ENCODE results near the gene AHI1. TPM values are rescaled to one million over a fixed set of nuclear protein-coding genes. Genes with fewer than 3 reads are reported as not detected.

Gene AHI1
- 11.3 TPM for polyA plus RNA-seq (2013, experiment 1 of 2)
- polyA plus RNA-seq (2013, experiment 2 of 2) = 11.3 TPM

GRCh38 chr6:135497412-135498184, at the start of gene AHI1:
TSS of gene AHI1 (minus strand) at chr6:135497740. CDS start at chr6:135492237, 5,503 bp downstream.
- Histone ChIP-seq H3K9me3 (ENCODE audit: control insufficient read depth, low read length) (no peaks in the 10 kb centered on the region), H3K36me3 (ENCODE audit: control insufficient read depth, insufficient read depth, low read length) (no peaks in the 10 kb centered on the region), H3K27ac (ENCODE audit: low read depth, low read length, severe bottlenecking) (peak within 1 kb of the TSS; percentile 97), H3K4me3 (ENCODE audit: extremely low read depth, insufficient read depth, low read length, poor library complexity, severe bottlenecking) (peak within 1 kb of the TSS; percentile 73), H3K4me1 (ENCODE audit: control insufficient read depth, insufficient read depth, low read length, poor library complexity, severe bottlenecking) (peaks cover 5% of the 10 kb centered on the region)
- 0 to 1% methylated on average over 60 to 68 of the region's 85 CpGs for WGBS, 2 experiments (ENCODE audit: insufficient coverage in 2 of 2)

- Histone ChIP-seq H3K27ac (ENCODE audit: low read depth, low read length, severe bottlenecking) (no peak overlapping the region), H3K4me3 (ENCODE audit: extremely low read depth, insufficient read depth, low read length, poor library complexity, severe bottlenecking) (no peak overlapping the region), H3K4me1 (ENCODE audit: control insufficient read depth, insufficient read depth, low read length, poor library complexity, severe bottlenecking) (no peaks in the 10 kb centered on the region), H3K9me3 (ENCODE audit: control insufficient read depth, low read length) (no peaks in the 10 kb centered on the region), H3K36me3 (ENCODE audit: control insufficient read depth, insufficient read depth, low read length) (no peaks in the 10 kb centered on the region)
- WGBS, 2 experiments (ENCODE audit: insufficient coverage in 2 of 2) = 90 to 100% methylated on average over 2 to 3 of the region's 9 CpGs
Observed at GRCh38 chr6:135546680-135547418, 49.3 kb upstream of the AHI1 start.

GRCh38 chr6:135546206-135546605, 48.7 kb upstream of the AHI1 start:
- H3K9me3 ChIP-seq (ENCODE audit: control insufficient read depth, low read length) = no peaks in the 10 kb centered on the region
- 89 to 100% methylated on average over 1 to 2 of the region's 2 CpGs for WGBS, 2 experiments (ENCODE audit: insufficient coverage in 2 of 2)
- no peaks in the 10 kb centered on the region for H3K36me3 ChIP-seq (ENCODE audit: control insufficient read depth, insufficient read depth, low read length)
- no peaks in the 10 kb centered on the region for H3K4me1 ChIP-seq (ENCODE audit: control insufficient read depth, insufficient read depth, low read length, poor library complexity, severe bottlenecking)
- H3K4me3 ChIP-seq (ENCODE audit: extremely low read depth, insufficient read depth, low read length, poor library complexity, severe bottlenecking) = no peak overlapping the region
- H3K27ac ChIP-seq (ENCODE audit: low read depth, low read length, severe bottlenecking) = no peak overlapping the region

GRCh38 chr6:135540207-135540840, 42.8 kb upstream of the AHI1 start:
- H3K4me1 ChIP-seq (ENCODE audit: control insufficient read depth, insufficient read depth, low read length, poor library complexity, severe bottlenecking) = no peaks in the 10 kb centered on the region
- 83% methylated on average over 1 of the region's 2 CpGs; no CpG with 5 or more reads in 1 of the 2 experiments for WGBS, 2 experiments (ENCODE audit: insufficient coverage in 2 of 2)
- no peak overlapping the region for H3K27ac ChIP-seq (ENCODE audit: low read depth, low read length, severe bottlenecking)
- no peaks in the 10 kb centered on the region for H3K9me3 ChIP-seq (ENCODE audit: control insufficient read depth, low read length)
- no peak overlapping the region for H3K4me3 ChIP-seq (ENCODE audit: extremely low read depth, insufficient read depth, low read length, poor library complexity, severe bottlenecking)
- H3K36me3 ChIP-seq (ENCODE audit: control insufficient read depth, insufficient read depth, low read length) = no peaks in the 10 kb centered on the region

- 86% methylated on average over 1 of the region's 2 CpGs; no CpG with 5 or more reads in 1 of the 2 experiments for WGBS, 2 experiments (ENCODE audit: insufficient coverage in 2 of 2)
Observed at GRCh38 chr6:135537741-135538301, 40.3 kb upstream of the AHI1 start.

GRCh38 chr6:135535989-135536414, 38.5 kb upstream of the AHI1 start:
- Histone ChIP-seq H3K4me1 (ENCODE audit: control insufficient read depth, insufficient read depth, low read length, poor library complexity, severe bottlenecking) (no peaks in the 10 kb centered on the region), H3K4me3 (ENCODE audit: extremely low read depth, insufficient read depth, low read length, poor library complexity, severe bottlenecking) (no peak overlapping the region), H3K27ac (ENCODE audit: low read depth, low read length, severe bottlenecking) (no peak overlapping the region), H3K9me3 (ENCODE audit: control insufficient read depth, low read length) (no peaks in the 10 kb centered on the region), H3K36me3 (ENCODE audit: control insufficient read depth, insufficient read depth, low read length) (no peaks in the 10 kb centered on the region)
- WGBS, 2 experiments (ENCODE audit: insufficient coverage in 2 of 2) = 75 to 82% methylated on average over 1 of the region's 4 CpGs

More at GRCh38 chr6:135537741-135538301, 40.3 kb upstream of the AHI1 start:
- Histone ChIP-seq H3K4me3 (ENCODE audit: extremely low read depth, insufficient read depth, low read length, poor library complexity, severe bottlenecking) (no peak overlapping the region), H3K4me1 (ENCODE audit: control insufficient read depth, insufficient read depth, low read length, poor library complexity, severe bottlenecking) (no peaks in the 10 kb centered on the region), H3K36me3 (ENCODE audit: control insufficient read depth, insufficient read depth, low read length) (no peaks in the 10 kb centered on the region), H3K9me3 (ENCODE audit: control insufficient read depth, low read length) (no peaks in the 10 kb centered on the region), H3K27ac (ENCODE audit: low read depth, low read length, severe bottlenecking) (no peak overlapping the region)

- H3K4me3 ChIP-seq (ENCODE audit: extremely low read depth, insufficient read depth, low read length, poor library complexity, severe bottlenecking) = no peak overlapping the region
- no peaks in the 10 kb centered on the region for H3K36me3 ChIP-seq (ENCODE audit: control insufficient read depth, insufficient read depth, low read length)
- no CpG with 5 or more reads among the region's 3 CpGs for WGBS, 2 experiments (ENCODE audit: insufficient coverage in 2 of 2)
- no peaks in the 10 kb centered on the region for H3K4me1 ChIP-seq (ENCODE audit: control insufficient read depth, insufficient read depth, low read length, poor library complexity, severe bottlenecking)
- H3K9me3 ChIP-seq (ENCODE audit: control insufficient read depth, low read length) = no peaks in the 10 kb centered on the region
- H3K27ac ChIP-seq (ENCODE audit: low read depth, low read length, severe bottlenecking) = no peak overlapping the region
Observed at GRCh38 chr6:135534773-135535380, 37.3 kb upstream of the AHI1 start.

GRCh38 chr6:135532559-135532958, 35.0 kb upstream of the AHI1 start:
- H3K27ac ChIP-seq (ENCODE audit: low read depth, low read length, severe bottlenecking) = no peak overlapping the region
- H3K9me3 ChIP-seq (ENCODE audit: control insufficient read depth, low read length) = no peaks in the 10 kb centered on the region
- no peaks in the 10 kb centered on the region for H3K36me3 ChIP-seq (ENCODE audit: control insufficient read depth, insufficient read depth, low read length)
- WGBS, 2 experiments (ENCODE audit: insufficient coverage in 2 of 2) = 40 to 85% methylated on average over 1 of the region's 1 CpG
- H3K4me3 ChIP-seq (ENCODE audit: extremely low read depth, insufficient read depth, low read length, poor library complexity, severe bottlenecking) = no peak overlapping the region
- no peaks in the 10 kb centered on the region for H3K4me1 ChIP-seq (ENCODE audit: control insufficient read depth, insufficient read depth, low read length, poor library complexity, severe bottlenecking)

- H3K9me3 ChIP-seq (ENCODE audit: control insufficient read depth, low read length) = no peaks in the 10 kb centered on the region
- H3K27ac ChIP-seq (ENCODE audit: low read depth, low read length, severe bottlenecking) = no peak overlapping the region
- H3K36me3 ChIP-seq (ENCODE audit: control insufficient read depth, insufficient read depth, low read length) = no peaks in the 10 kb centered on the region
- H3K4me1 ChIP-seq (ENCODE audit: control insufficient read depth, insufficient read depth, low read length, poor library complexity, severe bottlenecking) = no peaks in the 10 kb centered on the region
- no peak overlapping the region for H3K4me3 ChIP-seq (ENCODE audit: extremely low read depth, insufficient read depth, low read length, poor library complexity, severe bottlenecking)
- WGBS, 2 experiments (ENCODE audit: insufficient coverage in 2 of 2) = 93 to 97% methylated on average over 2 of the region's 2 CpGs
Observed at GRCh38 chr6:135531954-135532490, 34.5 kb upstream of the AHI1 start.

GRCh38 chr6:135530113-135530512, 32.6 kb upstream of the AHI1 start:
- H3K4me3 ChIP-seq (ENCODE audit: extremely low read depth, insufficient read depth, low read length, poor library complexity, severe bottlenecking) = no peak overlapping the region
- H3K36me3 ChIP-seq (ENCODE audit: control insufficient read depth, insufficient read depth, low read length) = no peaks in the 10 kb centered on the region
- no peaks in the 10 kb centered on the region for H3K4me1 ChIP-seq (ENCODE audit: control insufficient read depth, insufficient read depth, low read length, poor library complexity, severe bottlenecking)
- H3K27ac ChIP-seq (ENCODE audit: low read depth, low read length, severe bottlenecking) = no peak overlapping the region
- no CpG with 5 or more reads among the region's 1 CpG for WGBS, 2 experiments (ENCODE audit: insufficient coverage in 2 of 2)
- H3K9me3 ChIP-seq (ENCODE audit: control insufficient read depth, low read length) = no peaks in the 10 kb centered on the region

All from mesodermal cell (in vitro differentiated cells).